ENCODE data around the gene DUOX1.

DUOX1 gene

GRCh38 chr15:45126535-45127158 is 3.1 kb upstream of the DUOX1 start:
- peak; percentile 26 to 39 for DNase-seq (ENCODE audit: low read depth in 1 of 2, low spot score in 1 of 2)
- Histone ChIP-seq H3K27me3 (ENCODE audit: insufficient read depth, poor library complexity, severe bottlenecking) (peaks cover 44% of the 10 kb centered on the region), H3K4me3 (replicated peaks; ENCODE audit: insufficient read depth, low read length) (no peak overlapping the region), H3K27ac (replicated peaks) (no peak overlapping the region)
- peak; percentile 71 for TF ChIP-seq CTCF (IDR thresholded peaks at IDR 0.05; ENCODE audit: insufficient read depth, low read length)
- no peak for TF ChIP-seq POLR2AphosphoS5 (IDR thresholded peaks at IDR 0.05; ENCODE audit: low read depth)
- no peak for TF ChIP-seq REST (IDR thresholded peaks at IDR 0.05; ENCODE audit: insufficient replicate concordance, low read depth)
- TF ChIP-seq GABPA (IDR thresholded peaks at IDR 0.05; ENCODE audit: low read depth) = no peak
- 0 out of 2 replicates have a peak, but pooled peaks have one; percentile 24 for TF ChIP-seq SPI1 (IDR thresholded peaks at IDR 0.05; ENCODE audit: borderline replicate concordance, low read depth)

GRCh38 chr15:45128971-45129639 is 689 bp upstream of the DUOX1 start:
- Histone ChIP-seq H3K27ac (replicated peaks) (no peak overlapping the region), H3K27me3 (ENCODE audit: insufficient read depth, poor library complexity, severe bottlenecking) (peaks cover 45% of the 10 kb centered on the region), H3K4me3 (replicated peaks; ENCODE audit: insufficient read depth, low read length) (no peak overlapping the region)
- DNase-seq (ENCODE audit: low read depth in 1 of 2, low spot score in 1 of 2) = no peak
- TF ChIP-seq POLR2AphosphoS5 (IDR thresholded peaks at IDR 0.05; ENCODE audit: low read depth) (no peak), REST (IDR thresholded peaks at IDR 0.05; ENCODE audit: insufficient replicate concordance, low read depth) (no peak)

- peaks cover 52% of the 10 kb centered on the region for H3K27me3 ChIP-seq (ENCODE audit: insufficient read depth, poor library complexity, severe bottlenecking)
- no peak overlapping the region for H3K27ac ChIP-seq (replicated peaks)
- no peak overlapping the region for H3K4me3 ChIP-seq (replicated peaks; ENCODE audit: insufficient read depth, low read length)
- TF ChIP-seq REST (IDR thresholded peaks at IDR 0.05; ENCODE audit: insufficient replicate concordance, low read depth) (no peak), CTCF (IDR thresholded peaks at IDR 0.05; ENCODE audit: insufficient read depth, low read length) (no peak), POLR2AphosphoS5 (IDR thresholded peaks at IDR 0.05; ENCODE audit: low read depth) (no peak), GABPA (IDR thresholded peaks at IDR 0.05; ENCODE audit: low read depth) (no peak), SPI1 (IDR thresholded peaks at IDR 0.05; ENCODE audit: borderline replicate concordance, low read depth) (no peak)
- DNase-seq (ENCODE audit: low read depth in 1 of 2, low spot score in 1 of 2) = no peak
Observed at GRCh38 chr15:45130291-45131000, 652 bp downstream of the DUOX1 start.
